Stimulated activated naive CD4-positive, alpha-beta T cell (primary cell): ENCODE data around the gene SNX20.

Experiments used
- DNase-seq, 6 experiments: peaks; one replicate each; lab custom pipeline; 2025; lab: John Stamatoyannopoulos, UW

SNX20 gene

GRCh38 chr16:50657241-50657640, 23.9 kb downstream of the SNX20 start:
- no peak for DNase-seq

DNA sequence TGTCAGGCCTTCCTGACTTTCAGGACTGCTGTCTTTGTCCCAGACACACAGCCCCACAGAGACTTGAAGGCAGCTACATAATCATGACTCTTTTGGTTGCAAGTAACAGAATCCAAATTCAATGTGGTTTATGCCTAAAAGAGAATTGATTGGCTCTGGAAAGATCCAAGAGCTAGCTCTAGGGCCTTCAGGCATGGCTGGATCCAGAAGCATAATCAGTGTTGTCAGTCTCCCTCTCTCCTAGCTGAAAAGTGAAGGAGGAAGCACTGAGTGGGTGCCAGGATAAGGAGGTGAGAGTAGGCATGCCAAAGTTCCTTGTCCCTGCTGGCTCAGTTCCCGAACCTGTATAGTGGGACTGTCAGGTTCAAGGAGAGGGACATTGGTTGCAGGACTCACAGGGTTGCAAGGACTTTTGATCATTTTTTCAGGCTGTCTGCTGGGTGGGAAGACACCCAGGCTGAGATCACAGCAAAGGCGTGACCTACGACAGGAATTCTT, 25.5 kb downstream of the SNX20 start:
- DNase-seq: no peak

GRCh38 chr16:50653633-50654519, 27.2 kb downstream of the SNX20 start:
- no peak for DNase-seq

DNA sequence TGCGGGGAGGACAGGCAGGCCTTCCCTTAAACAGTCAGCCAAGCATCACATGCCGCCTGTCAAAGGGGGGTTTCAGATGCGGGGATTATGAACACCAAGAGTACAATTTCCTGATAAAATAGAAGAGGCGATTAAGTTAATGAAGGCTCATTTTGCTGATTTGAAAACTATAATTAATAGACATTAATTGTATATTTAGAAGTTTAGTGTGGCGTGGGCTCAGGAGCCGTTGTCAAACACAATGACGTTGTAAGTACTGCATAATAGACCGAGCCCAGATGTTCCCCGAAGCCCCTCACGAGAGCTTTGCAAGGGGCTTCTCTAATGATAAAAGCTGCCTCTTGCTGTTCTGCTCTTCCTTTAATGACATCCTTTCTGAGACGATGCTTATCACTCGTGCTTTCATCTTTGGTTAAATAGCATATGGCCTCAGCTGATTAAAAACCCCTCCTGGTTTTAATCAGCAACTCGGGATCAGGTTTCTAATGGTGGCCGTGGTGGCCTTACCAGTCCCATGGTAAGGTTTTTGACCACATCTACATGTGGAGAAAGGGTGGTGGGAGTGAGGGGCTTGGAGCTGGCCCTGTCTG, 28.2 kb downstream of the SNX20 start:
- DNase-seq: no peak

- DNase-seq: no peak
These were observed 29.2 kb downstream of the SNX20 start for GRCh38 chr16:50651835-50652438.

DNA sequence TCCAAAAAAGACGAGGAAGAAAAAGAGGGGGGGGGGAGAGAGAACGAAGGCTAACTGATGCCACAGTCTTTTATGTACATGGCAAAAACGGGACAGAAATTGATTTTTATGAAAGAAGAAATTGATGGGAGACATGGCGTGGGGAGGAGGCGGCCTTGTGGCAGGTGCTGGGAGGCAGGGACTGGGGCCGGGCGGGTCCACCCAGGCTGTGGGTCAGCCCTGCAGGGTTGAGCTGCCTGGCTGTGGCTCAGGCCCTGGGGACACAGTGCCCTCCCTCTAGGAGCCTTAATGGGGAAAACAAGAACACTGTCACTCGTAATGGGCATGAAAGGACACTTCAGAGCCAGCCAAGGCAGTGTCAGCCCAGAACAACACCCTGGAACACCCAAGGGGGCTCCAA, 34.8 kb downstream of the SNX20 start:
- DNase-seq: no peak

DNA sequence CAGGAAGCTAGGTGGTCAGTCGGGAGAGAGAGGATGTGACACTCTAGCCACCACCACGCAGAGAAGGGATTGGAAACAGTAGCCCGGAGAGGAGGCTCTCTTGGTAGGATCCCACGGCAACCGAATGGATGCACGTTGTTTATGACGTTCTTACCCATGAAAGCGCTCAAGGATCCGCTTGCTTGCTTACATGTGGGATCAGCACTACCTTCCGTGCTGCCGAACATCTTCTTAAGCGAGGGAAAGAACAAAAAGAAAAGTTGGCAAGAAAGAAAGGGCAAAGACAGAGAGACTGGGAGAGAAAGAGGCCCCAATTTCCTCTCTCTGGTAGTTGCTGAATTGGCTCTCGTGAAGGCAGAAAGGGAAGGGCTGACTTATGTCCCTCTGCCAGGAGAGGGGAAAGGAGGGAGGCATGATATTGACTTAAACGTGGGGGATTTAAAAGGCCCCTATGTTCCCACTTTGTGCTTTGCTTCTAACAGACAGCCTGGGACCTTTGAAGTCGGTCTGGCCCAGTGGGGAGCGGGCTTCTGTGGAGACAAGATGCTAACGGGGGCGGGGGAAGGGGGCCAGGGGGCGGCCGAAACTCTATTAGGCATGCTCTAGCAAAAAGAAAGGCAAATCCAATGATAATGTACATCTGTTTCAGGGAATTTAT, 35.4 kb downstream of the SNX20 start:
- DNase-seq: no peak

DNA sequence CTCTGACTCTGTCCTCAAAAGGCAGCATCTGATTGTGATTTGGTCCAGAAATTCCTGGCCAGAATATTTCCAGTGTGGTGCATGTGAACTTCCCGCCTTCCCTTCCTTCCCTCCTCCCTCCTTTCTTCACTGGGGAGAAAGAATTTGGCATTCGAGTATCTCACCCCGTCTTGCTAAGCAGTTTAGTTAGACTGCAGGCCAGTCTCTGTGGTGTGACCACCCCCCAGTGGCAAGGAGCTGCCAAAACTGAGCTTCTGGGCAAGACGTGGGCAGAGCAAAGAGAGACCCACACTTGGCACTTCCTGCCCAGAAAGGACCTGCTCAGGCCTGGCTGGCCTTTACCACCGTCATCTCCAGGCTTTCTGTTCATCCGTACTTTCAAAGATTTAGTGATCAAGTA, 36.4 kb downstream of the SNX20 start:
- DNase-seq: peak in 5 of 6 experiments; percentile 7 to 58 (median 33)

GRCh38 chr16:50644245-50644644, 36.9 kb downstream of the SNX20 start:
- no peak for DNase-seq

GRCh38 chr16:50643192-50643591, 37.9 kb downstream of the SNX20 start:
- no peak for DNase-seq

DNA sequence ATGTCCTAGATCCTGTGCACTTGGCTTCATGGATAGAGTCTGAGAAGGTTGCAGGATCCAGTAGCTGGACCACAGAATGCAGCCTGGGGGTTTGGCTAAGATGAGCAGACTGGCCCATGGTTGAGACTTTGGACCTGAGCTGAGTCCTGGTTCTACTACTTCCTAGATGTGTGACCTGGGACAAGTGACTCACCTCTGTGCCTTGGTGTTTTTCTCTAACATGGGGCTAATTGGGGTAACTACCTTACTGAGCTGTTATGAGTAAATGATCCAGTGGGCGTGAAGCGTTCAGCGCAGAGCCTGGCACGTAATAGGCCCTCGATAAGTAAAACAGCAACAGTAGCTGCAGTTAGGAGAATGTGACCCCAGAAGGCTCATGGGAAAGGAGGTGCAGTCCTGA, 38.8 kb downstream of the SNX20 start:
- DNase-seq: no peak

- DNase-seq: no peak
These were observed 39.3 kb downstream of the SNX20 start for GRCh38 chr16:50641818-50642187.

GRCh38 chr16:50640919-50641817, 39.9 kb downstream of the SNX20 start:
- no peak for DNase-seq

DNA sequence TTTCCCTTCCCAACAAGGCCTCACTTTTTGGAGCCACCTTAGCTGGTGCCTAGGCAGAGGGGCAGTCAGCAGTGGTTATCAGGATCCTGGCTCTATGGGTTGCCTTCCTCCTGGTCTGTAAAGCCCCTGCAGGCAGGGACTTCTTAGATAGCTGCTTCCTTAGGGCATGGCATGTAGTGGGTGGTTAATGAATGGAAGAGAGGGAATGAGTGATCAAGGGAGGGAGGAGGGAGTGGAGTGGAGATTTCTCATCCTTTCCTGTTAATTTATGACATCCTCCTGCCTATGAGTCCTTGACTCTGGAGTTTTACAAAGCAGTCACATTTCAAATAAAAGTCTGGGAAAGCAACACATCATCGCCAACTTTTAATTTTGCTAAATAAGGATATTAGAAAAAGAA, 40.7 kb downstream of the SNX20 start:
- DNase-seq: no peak

DNA sequence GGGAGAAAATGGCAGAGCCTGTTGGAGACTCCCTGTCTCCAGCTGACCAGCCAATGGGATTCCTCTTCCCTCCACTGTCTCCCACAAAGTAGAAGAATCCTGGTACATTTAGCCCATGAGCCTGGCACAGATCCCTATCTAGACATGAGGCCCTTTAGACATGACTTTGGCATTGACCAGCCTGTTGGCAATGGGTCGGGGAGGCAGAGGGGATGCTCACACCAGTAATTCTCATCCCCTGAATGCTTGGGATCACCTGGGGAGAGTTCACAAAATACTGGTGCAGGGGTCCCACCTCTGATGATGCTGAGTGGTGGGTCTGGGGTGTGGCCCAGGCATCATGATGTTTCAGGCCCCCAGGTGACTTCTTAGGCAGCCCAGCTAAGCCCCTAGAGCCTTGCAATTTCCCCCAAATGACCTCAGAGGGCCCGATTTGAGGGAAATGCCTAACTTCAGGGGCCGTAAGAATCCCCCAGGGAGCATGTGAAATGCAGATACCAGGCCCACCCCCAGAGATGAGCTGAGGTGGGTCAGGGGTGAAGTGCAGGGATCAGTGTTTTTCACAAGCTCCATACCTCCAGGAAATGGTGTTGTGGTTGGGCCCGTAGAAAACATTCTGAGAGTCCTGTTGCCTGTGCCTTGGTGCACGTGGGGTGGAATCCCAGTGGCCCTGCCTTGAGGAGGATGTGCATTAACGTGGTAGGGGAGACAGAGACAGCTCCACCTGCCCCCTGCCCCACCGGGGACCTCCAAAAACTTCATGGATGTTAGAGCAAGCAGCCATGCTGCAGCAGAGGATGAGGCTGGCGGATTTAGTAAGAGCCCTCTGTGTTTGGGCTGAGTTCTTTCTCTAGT, 42.1 kb downstream of the SNX20 start:
- DNase-seq: no peak

DNA sequence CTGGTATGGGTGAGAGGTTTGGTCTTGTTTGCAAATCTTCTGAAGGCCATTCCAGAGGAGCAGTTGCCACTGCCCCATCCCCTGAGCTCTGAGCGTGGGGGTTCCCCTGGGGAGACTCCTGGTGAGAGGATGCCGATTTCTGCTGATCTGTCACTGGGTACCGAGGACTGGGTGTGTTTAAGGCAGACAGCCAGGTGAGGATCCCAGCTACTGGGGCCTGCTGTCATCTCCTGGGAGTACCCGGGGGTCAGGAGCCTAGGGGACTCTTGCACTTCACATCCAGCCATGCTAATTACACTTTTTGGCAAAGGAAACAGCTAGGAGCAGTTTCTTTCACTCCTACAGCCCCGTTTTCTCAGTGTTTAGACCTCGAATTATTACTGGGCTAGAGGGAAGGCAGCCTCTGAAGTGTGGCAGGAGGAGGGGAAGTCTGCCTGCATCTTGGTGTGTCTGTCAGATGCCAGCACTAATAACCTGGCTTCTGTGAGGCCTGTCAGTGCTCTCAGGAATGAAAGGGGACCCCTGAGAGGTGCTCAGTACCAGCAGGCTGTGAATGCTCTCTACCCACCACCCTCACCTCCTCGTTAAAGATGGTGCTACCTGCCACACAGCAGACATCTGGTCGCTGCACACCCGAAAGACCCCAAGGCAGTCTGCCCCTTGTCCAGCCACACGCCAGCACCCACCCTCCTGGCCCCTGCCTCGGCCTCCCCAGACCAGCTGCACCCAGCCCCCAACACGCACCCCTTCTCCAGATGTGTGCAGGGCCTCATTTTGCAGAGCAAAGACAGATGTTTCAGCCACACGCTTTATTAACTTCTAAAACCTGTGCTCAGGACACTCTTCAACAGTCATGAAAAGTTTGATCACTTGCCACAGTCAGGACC, 43.2 kb downstream of the SNX20 start:
- no peak for DNase-seq

DNA sequence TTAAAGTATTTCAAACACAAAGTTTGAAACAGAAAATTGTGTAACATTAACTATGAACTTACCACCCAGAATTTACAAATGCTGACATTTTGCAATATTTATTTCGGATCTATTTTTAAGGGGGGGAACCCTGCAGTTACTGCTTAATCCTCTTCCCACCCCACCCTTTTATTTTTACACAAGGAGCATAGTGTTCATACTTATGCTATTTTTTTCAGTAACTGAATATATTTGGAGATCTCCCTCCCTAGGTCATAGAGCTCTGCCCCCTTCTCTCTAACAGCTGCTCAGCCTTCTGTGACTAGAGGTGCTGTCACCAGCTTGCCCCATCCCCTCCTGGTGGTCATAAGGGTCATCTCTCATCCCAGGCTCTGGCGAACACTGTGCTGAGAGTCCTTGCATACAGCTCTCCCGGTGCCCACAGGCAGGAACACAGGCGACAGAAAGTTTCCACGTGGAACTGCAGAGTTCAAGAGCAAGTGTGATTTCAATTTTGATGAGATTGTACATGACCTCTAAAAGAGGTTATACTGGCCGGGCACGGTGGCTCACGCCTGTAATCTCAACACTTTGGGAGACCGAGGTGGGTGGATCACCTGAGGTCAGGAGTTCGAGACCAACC, 44.2 kb downstream of the SNX20 start:
- no peak for DNase-seq

DNA sequence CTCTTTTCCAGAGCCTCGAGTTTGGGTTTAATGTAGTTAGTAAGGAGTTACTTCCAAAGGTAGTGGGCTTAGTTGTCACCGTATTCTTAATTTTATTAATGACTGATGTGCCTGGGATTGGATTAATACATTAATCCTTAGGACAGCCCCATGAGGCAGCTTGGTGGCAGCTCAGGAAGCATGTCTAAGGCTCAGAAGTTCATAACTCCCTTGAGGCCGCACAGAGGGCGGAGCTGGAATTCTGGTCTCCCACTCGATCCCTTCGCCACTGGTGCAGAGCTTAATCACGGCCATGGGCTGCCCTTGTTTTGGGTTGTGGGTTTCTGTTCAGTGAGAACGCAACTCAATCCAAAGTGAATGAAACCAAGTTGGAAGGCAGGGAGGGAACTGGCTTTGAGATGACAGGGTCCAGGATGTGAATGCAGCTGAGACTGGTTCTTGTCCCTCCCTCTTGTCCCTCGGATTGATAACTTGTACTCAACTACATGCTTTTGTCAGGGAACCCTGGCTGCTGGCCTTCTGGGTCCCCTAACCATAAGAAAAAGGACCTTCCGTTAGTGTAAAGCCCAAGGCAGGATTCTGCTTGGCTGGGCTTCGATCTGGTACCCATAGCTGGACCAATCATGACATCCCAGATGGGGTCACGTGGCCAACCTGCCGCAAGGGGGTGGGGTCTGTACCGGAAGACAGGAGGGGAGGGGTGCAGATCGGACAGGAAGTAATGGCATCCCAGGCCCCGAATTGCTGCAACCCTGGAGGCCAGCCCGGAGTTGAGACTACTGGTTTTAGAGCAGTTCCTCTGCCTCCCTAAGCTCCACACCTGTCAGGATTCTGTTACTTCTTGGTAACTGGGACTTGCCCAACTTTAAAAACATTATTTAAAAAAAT, 45.4 kb downstream of the SNX20 start:
- DNase-seq: peak in 3 of 6 experiments; percentile 13 to 21 (median 16)
